Measurements from ENCODE around the gene GPR31. TPM values are rescaled to one million over a fixed set of nuclear protein-coding genes. Genes with fewer than 3 reads are reported as not detected.
A peak's percentile ranks its signal among the peaks of the same experiment; 100 is the strongest.

GPR31 gene
- polyA plus RNA-seq, 3 donors: not detected

GRCh38 chr6:167150941-167151549, 6.7 kb downstream of the GPR31 start:
- Histone ChIP-seq H4K20me1 (ENCODE audit: insufficient read depth, low read length) (no peaks in the 10 kb centered on the region), H3K27me3 (ENCODE audit: control insufficient read depth in 2 of 2, insufficient read depth in 2 of 2, low read length in 2 of 2) (no peaks in the 10 kb centered on the region), H3K4me3 (replicated peaks in 1 of 3; ENCODE audit: low read depth in 2 of 3, low read length in 3 of 3) (no peak overlapping the region), H2AFZ (ENCODE audit: insufficient read depth, low read depth, low read length, poor library complexity, severe bottlenecking) (no peak overlapping the region), H3K79me2 (ENCODE audit: insufficient read depth, low read length) (no peaks in the 10 kb centered on the region), H3K4me2 (replicated peaks; ENCODE audit: extremely low read depth, low read length, poor library complexity, severe bottlenecking) (no peak overlapping the region), H3K27ac (ENCODE audit: low read depth in 1 of 2, low read length in 2 of 2) (peak overlapping the region in 1 of 2 donors; percentile 3), H3K36me3 (replicated peaks in 1 of 2; ENCODE audit: control insufficient read depth in 1 of 2, insufficient read depth in 2 of 2, low read length in 2 of 2) (no peaks in the 10 kb centered on the region), H3K9ac (ENCODE audit: insufficient read depth, low read length, poor library complexity, severe bottlenecking) (no peak overlapping the region), H3K9me3 (replicated peaks in 1 of 2; ENCODE audit: control insufficient read depth in 1 of 2, insufficient read depth in 1 of 2, low read length in 2 of 2) (no peaks in the 10 kb centered on the region), H3K4me1 (ENCODE audit: control insufficient read depth in 1 of 2, insufficient read depth in 2 of 2, low read length in 2 of 2) (peaks cover 12 to 34% of the 10 kb centered on the region in 2 donors)
- no peak overlapping the region for H3K4me3 Mint-ChIP-seq
- H3K9me3 Mint-ChIP-seq: peaks cover 0 to 2% (median 0%) of the 10 kb centered on the region in 7 donors
- peak; percentile 12 to 56 (median 41) for DNase-seq
- TF ChIP-seq CTCF (IDR thresholded peaks at IDR 0.05): no peak
- peaks cover 39% of the 10 kb centered on the region for H3K4me1 Mint-ChIP-seq
- H3K36me3 Mint-ChIP-seq: no peaks in the 10 kb centered on the region
- intact Hi-C loops (cut with micrococcal nuclease): loop anchor here in 1 of 2 donors (5.0 kb wide), 1 partner anchor 59 kb away; no protein-coding TSS in a partner anchor
- peak overlapping the region in 4 of 7 donors; percentile 2 to 87 (median 35) for H3K27ac Mint-ChIP-seq
- 73% methylated on average over 4 of the region's 6 CpGs for WGBS (ENCODE audit: insufficient coverage)
- peaks cover 4 to 9% (median 6%) of the 10 kb centered on the region in 3 donors for H3K27me3 Mint-ChIP-seq (ENCODE audit: low read depth in 3 of 3)

GRCh38 chr6:167148997-167149396, 8.8 kb downstream of the GPR31 start:
- intact Hi-C loops (cut with micrococcal nuclease): loop anchor here in 1 of 2 donors (10.0 kb wide), 2 partner anchors 104 to 154 kb away; partner anchors contain the start of gene CEP43
- H3K79me2 ChIP-seq (ENCODE audit: insufficient read depth, low read length): no peaks in the 10 kb centered on the region
- no peak overlapping the region for H3K4me2 ChIP-seq (replicated peaks; ENCODE audit: extremely low read depth, low read length, poor library complexity, severe bottlenecking)

More at GRCh38 chr6:167148997-167149396, 8.8 kb downstream of the GPR31 start:
- H3K9ac ChIP-seq (ENCODE audit: insufficient read depth, low read length, poor library complexity, severe bottlenecking): no peak overlapping the region
- H2AFZ ChIP-seq (ENCODE audit: insufficient read depth, low read depth, low read length, poor library complexity, severe bottlenecking): no peak overlapping the region
- no peaks in the 10 kb centered on the region for H3K9me3 ChIP-seq (replicated peaks in 1 of 2; ENCODE audit: control insufficient read depth in 1 of 2, insufficient read depth in 1 of 2, low read length in 2 of 2)
- H3K4me3 ChIP-seq (replicated peaks in 1 of 3; ENCODE audit: low read depth in 2 of 3, low read length in 3 of 3): no peak overlapping the region
- H3K4me1 ChIP-seq (ENCODE audit: control insufficient read depth in 1 of 2, insufficient read depth in 2 of 2, low read length in 2 of 2): peaks cover 4 to 22% of the 10 kb centered on the region in 2 donors
- no peak overlapping the region for H3K27ac Mint-ChIP-seq
- TF ChIP-seq CTCF (IDR thresholded peaks at IDR 0.05): no peak
- H3K36me3 Mint-ChIP-seq: no peaks in the 10 kb centered on the region
- DNase-seq: no peak
- H3K9me3 Mint-ChIP-seq: peaks cover 0 to 3% (median 0%) of the 10 kb centered on the region in 7 donors
- H4K20me1 ChIP-seq (ENCODE audit: insufficient read depth, low read length): no peaks in the 10 kb centered on the region
- H3K4me3 Mint-ChIP-seq: no peak overlapping the region
- peaks cover 31% of the 10 kb centered on the region for H3K4me1 Mint-ChIP-seq
- 94% methylated on average over 3 of the region's 5 CpGs for WGBS (ENCODE audit: insufficient coverage)
- H3K27ac ChIP-seq (ENCODE audit: low read depth in 1 of 2, low read length in 2 of 2): no peak overlapping the region
- H3K27me3 ChIP-seq (ENCODE audit: control insufficient read depth in 2 of 2, insufficient read depth in 2 of 2, low read length in 2 of 2): no peaks in the 10 kb centered on the region
- H3K27me3 Mint-ChIP-seq (ENCODE audit: low read depth in 3 of 3): peaks cover 3 to 9% (median 6%) of the 10 kb centered on the region in 3 donors
- H3K36me3 ChIP-seq (replicated peaks in 1 of 2; ENCODE audit: control insufficient read depth in 1 of 2, insufficient read depth in 2 of 2, low read length in 2 of 2): no peaks in the 10 kb centered on the region
